Measurements from ENCODE around the gene RC3H1. TPM values are rescaled to one million over a fixed set of nuclear protein-coding genes. Genes with fewer than 3 reads are reported as not detected.

RC3H1 gene
- total and polyA plus RNA-seq, 2 of the 8 experiments (the other 6 are each of a cell fraction or from before 2014, with no cell fraction given) = 7.4 to 32.2 TPM

- Histone ChIP-seq H3K14ac (ENCODE audit: insufficient read length) (no peak overlapping the region), H3K9ac (replicated peaks in 1 of 4; ENCODE audit: extremely low read depth in 1 of 4, low read depth in 3 of 4, low read length in 3 of 4) (no peak overlapping the region), H3K36me3 (ENCODE audit: control insufficient read depth in 2 of 4, insufficient read depth in 4 of 4, low read length in 3 of 4) (peaks cover 6 to 48% (median 22%) of the 10 kb centered on the region in 4 experiments), H4K5ac (ENCODE audit: insufficient read length, low read depth, low read length) (no peak overlapping the region), H2AK5ac (ENCODE audit: low read depth, low read length) (no peak overlapping the region), H2AFZ (ENCODE audit: low read length) (no peak overlapping the region), H2BK5ac (ENCODE audit: low read depth, low read length) (no peak overlapping the region), H3K4me3 (ENCODE audit: extremely low read depth in 1 of 4, insufficient read depth in 2 of 4, low read depth in 3 of 4, low read length in 4 of 4) (no peak overlapping the region), H2BK15ac (ENCODE audit: low read length) (no peak overlapping the region), H3K79me2 (ENCODE audit: control insufficient read depth in 1 of 2, insufficient read depth in 2 of 2, low read length in 2 of 2) (no peaks in the 10 kb centered on the region), H2BK12ac (ENCODE audit: low read depth, low read length) (no peak overlapping the region), H3K18ac (ENCODE audit: extremely low read depth, low read length) (no peak overlapping the region), H3K4me2 (ENCODE audit: insufficient read depth in 1 of 2, low read depth in 2 of 2, low read length in 2 of 2) (no peak overlapping the region), H4K8ac (ENCODE audit: extremely low read depth, insufficient read depth, low read length) (no peak overlapping the region), H3K4me1 (replicated peaks in 1 of 4; ENCODE audit: control insufficient read depth in 3 of 4, insufficient read depth in 4 of 4, low read length in 3 of 4) (no peaks in the 10 kb centered on the region), H3K4ac (replicated peaks; ENCODE audit: insufficient read length, low read depth, low read length) (no peak overlapping the region), H3K79me1 (ENCODE audit: low read depth, low read length) (no peaks in the 10 kb centered on the region; the same call in 1 of the 2 replicates), H4K91ac (replicated peaks; ENCODE audit: insufficient read length, low read length) (no peak overlapping the region), H3K23me2 (ENCODE audit: low read depth, low read length) (no peaks in the 10 kb centered on the region), H3K56ac (replicated peaks; ENCODE audit: insufficient read length, low read depth, low read length) (no peak overlapping the region), H3K27ac (ENCODE audit: low read depth, low read length) (no peak overlapping the region), H2BK120ac (replicated peaks; ENCODE audit: low read depth, low read length) (no peak overlapping the region), H4K20me1 (replicated peaks in 1 of 2; ENCODE audit: control insufficient read depth in 1 of 2, insufficient read depth in 2 of 2, low read length in 2 of 2) (no peaks in the 10 kb centered on the region), H3K23ac (ENCODE audit: insufficient read length) (no peak overlapping the region), H3K27me3 (replicated peaks in 1 of 4; ENCODE audit: control insufficient read depth in 3 of 4, extremely low read depth in 1 of 4, insufficient read depth in 3 of 4, low read length in 3 of 4) (no peaks in the 10 kb centered on the region), H2BK20ac (ENCODE audit: low read length) (no peak overlapping the region), H3K9me3 (ENCODE audit: insufficient read depth in 2 of 2, low read depth in 1 of 2, low read length in 1 of 2) (no peaks in the 10 kb centered on the region)
- CTCF ChIA-PET (ENCODE audit: partially characterized antibody) = interaction anchor here (1.2 kb wide), 2 partner anchors 36 to 231 kb away, joined by 3 to 5 read pairs; no protein-coding TSS in a partner anchor
- DNase-seq (ENCODE audit: low read depth in 1 of 2, low spot score in 2 of 2) (no peak), FAIRE-seq (no peak)
- 95% methylated on average over 3 of the region's 3 CpGs; no CpG with 5 or more reads in 1 of the 2 experiments for WGBS, 2 experiments (ENCODE audit: extremely low coverage in 1 of 2, insufficient coverage in 1 of 2, insufficient read length in 1 of 2, insufficient replicate concordance in 2 of 2, low coverage in 1 of 2, low lambda C conversion rate in 2 of 2, missing lambda C conversion rate in 1 of 2)
- POLR2A ChIA-PET (ENCODE audit: partially characterized antibody) = interaction anchor here (0.8 to 1.4 kb wide), 3 partner anchors 8 to 120 kb away, joined by 3 read pairs; no protein-coding TSS in a partner anchor
- TF ChIP-seq SIX5 (IDR thresholded peaks at IDR 0.05; ENCODE audit: low read depth, low read length) (no peak), CEBPB (IDR thresholded peaks at IDR 0.05; ENCODE audit: low read depth, low read length) (no peak), CHD2 (IDR thresholded peaks at IDR 0.05; ENCODE audit: low read length) (no peak), BACH1 (IDR thresholded peaks at IDR 0.05; ENCODE audit: low read length) (no peak), NANOG (IDR thresholded peaks at IDR 0.05; ENCODE audit: insufficient read depth, low read depth, low read length, poor library complexity, severe bottlenecking) (no peak), ZNF274 (IDR thresholded peaks at IDR 0.05; ENCODE audit: borderline replicate concordance, extremely low read depth, low read length) (no peak), EZH2 (IDR thresholded peaks at IDR 0.05; ENCODE audit: low read depth, low read length, severe bottlenecking) (no peak), TAF1 (IDR thresholded peaks at IDR 0.05; ENCODE audit: low read depth, low read length) (no peak), POLR2A (IDR thresholded peaks at IDR 0.05; ENCODE audit: control extremely low read depth in 1 of 2, low read depth in 2 of 2, low read length in 2 of 2) (no peak), SAP30 (IDR thresholded peaks at IDR 0.05; ENCODE audit: insufficient read depth, insufficient replicate concordance, low read length) (no peak), RBBP5 (IDR thresholded peaks at IDR 0.05; ENCODE audit: borderline replicate concordance, low read depth, low read length) (no peak)
- TF ChIP-seq, protein P1, sequence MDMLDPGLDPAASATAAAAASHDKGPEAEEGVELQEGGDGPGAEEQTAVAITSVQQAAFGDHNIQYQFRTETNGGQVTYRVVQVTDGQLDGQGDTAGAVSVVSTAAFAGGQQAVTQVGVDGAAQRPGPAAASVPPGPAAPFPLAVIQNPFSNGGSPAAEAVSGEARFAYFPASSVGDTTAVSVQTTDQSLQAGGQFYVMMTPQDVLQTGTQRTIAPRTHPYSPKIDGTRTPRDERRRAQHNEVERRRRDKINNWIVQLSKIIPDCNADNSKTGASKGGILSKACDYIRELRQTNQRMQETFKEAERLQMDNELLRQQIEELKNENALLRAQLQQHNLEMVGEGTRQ (IDR thresholded peaks at IDR 0.05; ENCODE audit: low read length) = no peak
These were observed 35.2 kb downstream of the RC3H1 start for GRCh38 chr1:173986951-173987350.

Measured in H1 (cell line).